ENCODE results near the gene ANXA7. TPM values are rescaled to one million over a fixed set of nuclear protein-coding genes. Genes with fewer than 3 reads are reported as not detected.
"Not testable (repeated sequence)": the region's sequence is repeated elsewhere in the genome, so short reads cannot be mapped to it uniquely, and the experiment has no call there.

ANXA7 gene
- polyA plus RNA-seq, 1 donor from 2014 or later = 23.9 TPM

DNA sequence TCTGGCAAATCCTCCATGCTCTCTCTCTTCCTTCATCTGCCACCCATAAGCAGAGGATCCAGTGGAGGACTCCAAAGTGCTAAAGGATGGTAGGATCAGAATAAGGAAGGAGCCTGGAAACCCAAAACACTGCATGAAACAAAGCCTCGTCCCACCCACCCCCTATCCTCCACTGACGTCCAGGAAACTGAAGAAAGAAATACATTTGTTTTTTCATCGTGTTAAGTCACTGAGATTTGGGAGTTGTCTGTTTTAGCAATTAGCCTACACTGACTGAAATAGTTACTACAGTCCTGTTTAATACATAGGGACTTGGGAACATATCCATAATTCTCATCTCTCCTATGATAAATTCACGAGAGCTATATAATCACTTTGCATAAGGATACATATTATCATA, 14.8 kb downstream of the ANXA7 start:
- TF ChIP-seq TAF1 (IDR thresholded peaks at IDR 0.05; ENCODE audit: low read depth) = no peak
- no peak for TF ChIP-seq EP300 (conservative IDR thresholded peaks at IDR 0.05; ENCODE audit: poor library complexity, severe bottlenecking)
- no peak for TF ChIP-seq EZH2 (IDR thresholded peaks at IDR 0.05; ENCODE audit: borderline replicate concordance, insufficient read depth, low read length, poor library complexity, severe bottlenecking)
- TF ChIP-seq POLR2AphosphoS5 (IDR thresholded peaks at IDR 0.05) = no peak
- TF ChIP-seq SMC3 (conservative IDR thresholded peaks at IDR 0.05; ENCODE audit: poor library complexity) = no peak
- no peak overlapping the region for H3K27ac ChIP-seq (ENCODE audit: low read length)
- H3K79me2 ChIP-seq (replicated peaks; ENCODE audit: insufficient read depth, low read length) = no peaks in the 10 kb centered on the region
- no peaks in the 10 kb centered on the region for H3F3A ChIP-seq (ENCODE audit: insufficient read depth, low read length, poor library complexity, severe bottlenecking)
- H3K9me2 ChIP-seq (ENCODE audit: insufficient read depth, low read length) = no peaks in the 10 kb centered on the region
- H3K27me3 ChIP-seq (ENCODE audit: insufficient read depth, low read depth, low read length) = no peaks in the 10 kb centered on the region
- no peak overlapping the region for H3K4me3 ChIP-seq (ENCODE audit: low read length)
- no peak overlapping the region for H3K4me2 ChIP-seq (ENCODE audit: low read length)
- H2AFZ ChIP-seq (ENCODE audit: low read depth, low read length) = no peak overlapping the region
- no peaks in the 10 kb centered on the region for H3K9me3 ChIP-seq (ENCODE audit: low read length)
- H4K20me1 ChIP-seq (ENCODE audit: insufficient read depth) = no peaks in the 10 kb centered on the region
- H3K9ac ChIP-seq (ENCODE audit: low read length) = no peak overlapping the region
- H3K36me3 ChIP-seq (ENCODE audit: insufficient read depth, low read length) = no peaks in the 10 kb centered on the region

DNA sequence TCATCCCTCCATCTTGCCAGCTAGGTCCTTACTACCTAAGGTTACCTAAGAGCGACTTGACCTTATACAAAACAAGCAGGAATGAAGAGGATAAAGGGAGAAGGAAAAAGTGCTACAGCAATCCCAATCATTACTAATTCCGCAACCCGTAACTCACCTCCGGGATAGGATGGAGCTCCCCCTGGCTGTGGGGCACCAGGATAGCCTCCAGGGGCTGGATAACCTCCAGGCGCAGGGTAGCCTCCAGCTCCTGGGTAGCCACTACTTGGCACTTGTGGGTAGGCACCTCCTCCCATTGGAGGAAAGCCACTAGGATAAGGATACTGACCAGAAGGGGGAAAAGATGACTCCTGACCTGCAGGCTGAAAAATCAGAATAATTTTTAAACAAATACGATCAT, 15.8 kb downstream of the ANXA7 start:
- Histone ChIP-seq H3K9me3 (ENCODE audit: low read length) (no peaks in the 10 kb centered on the region), H2AFZ (ENCODE audit: low read depth, low read length) (no peak overlapping the region), H3K9me2 (ENCODE audit: insufficient read depth, low read length) (no peaks in the 10 kb centered on the region), H3K27ac (ENCODE audit: low read length) (no peak overlapping the region), H3K4me3 (ENCODE audit: low read length) (no peak overlapping the region), H3K79me2 (replicated peaks; ENCODE audit: insufficient read depth, low read length) (no peaks in the 10 kb centered on the region), H3K27me3 (ENCODE audit: insufficient read depth, low read depth, low read length) (no peaks in the 10 kb centered on the region), H3F3A (ENCODE audit: insufficient read depth, low read length, poor library complexity, severe bottlenecking) (no peaks in the 10 kb centered on the region), H3K4me2 (ENCODE audit: low read length) (no peak overlapping the region), H3K36me3 (ENCODE audit: insufficient read depth, low read length) (no peaks in the 10 kb centered on the region), H3K9ac (ENCODE audit: low read length) (no peak overlapping the region), H4K20me1 (ENCODE audit: insufficient read depth) (no peaks in the 10 kb centered on the region)
- TF ChIP-seq MXI1 (conservative IDR thresholded peaks at IDR 0.05; ENCODE audit: poor library complexity, severe bottlenecking) (no peak), SMC3 (conservative IDR thresholded peaks at IDR 0.05; ENCODE audit: poor library complexity) (no peak), POLR2AphosphoS5 (IDR thresholded peaks at IDR 0.05) (no peak), EZH2 (IDR thresholded peaks at IDR 0.05; ENCODE audit: borderline replicate concordance, insufficient read depth, low read length, poor library complexity, severe bottlenecking) (no peak), RAD21 (conservative IDR thresholded peaks at IDR 0.05) (no peak), TAF1 (IDR thresholded peaks at IDR 0.05; ENCODE audit: low read depth) (no peak)

GRCh38 chr10:73394325-73394724, 19.5 kb downstream of the ANXA7 start:
- H3K9me2 ChIP-seq (ENCODE audit: insufficient read depth, low read length); H3K27ac ChIP-seq (ENCODE audit: low read length); H3K36me3 ChIP-seq (ENCODE audit: insufficient read depth, low read length); H2AFZ ChIP-seq (ENCODE audit: low read depth, low read length); H3K27me3 ChIP-seq (ENCODE audit: insufficient read depth, low read depth, low read length); H3K4me2 ChIP-seq (ENCODE audit: low read length); H3K79me2 ChIP-seq (replicated peaks; ENCODE audit: insufficient read depth, low read length); H3K4me3 ChIP-seq (ENCODE audit: low read length); H3K9me3 ChIP-seq (ENCODE audit: low read length); H3F3A ChIP-seq (ENCODE audit: insufficient read depth, low read length, poor library complexity, severe bottlenecking); H3K9ac ChIP-seq (ENCODE audit: low read length); H4K20me1 ChIP-seq (ENCODE audit: insufficient read depth): not testable (repeated sequence)

DNA sequence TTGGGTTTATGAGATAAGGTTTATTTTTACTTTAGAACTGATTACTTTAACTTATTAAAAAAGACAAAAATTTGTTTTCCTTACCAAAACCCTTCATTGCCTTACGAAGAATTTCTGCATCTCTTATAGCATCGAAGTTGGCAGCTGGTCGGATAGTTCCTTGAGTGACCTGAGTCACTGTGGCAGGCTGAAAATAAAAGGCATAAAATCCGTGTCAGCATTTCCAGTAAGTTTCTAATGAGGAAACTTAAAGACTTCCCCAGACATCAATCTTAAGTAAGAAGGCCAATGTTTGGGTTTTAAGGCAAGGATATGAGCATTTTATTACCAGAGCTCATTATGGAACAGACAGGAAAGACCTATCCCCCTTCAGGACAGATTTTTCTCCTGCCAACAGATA, 25.6 kb downstream of the ANXA7 start:
- H3K27ac ChIP-seq (ENCODE audit: low read length) = no peak overlapping the region
- H3K9me3 ChIP-seq (ENCODE audit: low read length) = no peaks in the 10 kb centered on the region
- H3K4me2 ChIP-seq (ENCODE audit: low read length) = no peak overlapping the region
- H3K27me3 ChIP-seq (ENCODE audit: insufficient read depth, low read depth, low read length) = no peaks in the 10 kb centered on the region
- no peak overlapping the region for H2AFZ ChIP-seq (ENCODE audit: low read depth, low read length)
- H3K9me2 ChIP-seq (ENCODE audit: insufficient read depth, low read length) = no peaks in the 10 kb centered on the region
- no peaks in the 10 kb centered on the region for H4K20me1 ChIP-seq (ENCODE audit: insufficient read depth)
- no peaks in the 10 kb centered on the region for H3K79me2 ChIP-seq (replicated peaks; ENCODE audit: insufficient read depth, low read length)
- no peak overlapping the region for H3K4me3 ChIP-seq (ENCODE audit: low read length)
- no peak for TF ChIP-seq RAD21 (conservative IDR thresholded peaks at IDR 0.05)
- TF ChIP-seq TAF1 (IDR thresholded peaks at IDR 0.05; ENCODE audit: low read depth) = no peak
- no peak for TF ChIP-seq EZH2 (IDR thresholded peaks at IDR 0.05; ENCODE audit: borderline replicate concordance, insufficient read depth, low read length, poor library complexity, severe bottlenecking)
- no peak for TF ChIP-seq SMC3 (conservative IDR thresholded peaks at IDR 0.05; ENCODE audit: poor library complexity)
- no peak for TF ChIP-seq EP300 (conservative IDR thresholded peaks at IDR 0.05; ENCODE audit: poor library complexity, severe bottlenecking)
- no peak for TF ChIP-seq POLR2AphosphoS5 (IDR thresholded peaks at IDR 0.05)
- TF ChIP-seq, protein P1, sequence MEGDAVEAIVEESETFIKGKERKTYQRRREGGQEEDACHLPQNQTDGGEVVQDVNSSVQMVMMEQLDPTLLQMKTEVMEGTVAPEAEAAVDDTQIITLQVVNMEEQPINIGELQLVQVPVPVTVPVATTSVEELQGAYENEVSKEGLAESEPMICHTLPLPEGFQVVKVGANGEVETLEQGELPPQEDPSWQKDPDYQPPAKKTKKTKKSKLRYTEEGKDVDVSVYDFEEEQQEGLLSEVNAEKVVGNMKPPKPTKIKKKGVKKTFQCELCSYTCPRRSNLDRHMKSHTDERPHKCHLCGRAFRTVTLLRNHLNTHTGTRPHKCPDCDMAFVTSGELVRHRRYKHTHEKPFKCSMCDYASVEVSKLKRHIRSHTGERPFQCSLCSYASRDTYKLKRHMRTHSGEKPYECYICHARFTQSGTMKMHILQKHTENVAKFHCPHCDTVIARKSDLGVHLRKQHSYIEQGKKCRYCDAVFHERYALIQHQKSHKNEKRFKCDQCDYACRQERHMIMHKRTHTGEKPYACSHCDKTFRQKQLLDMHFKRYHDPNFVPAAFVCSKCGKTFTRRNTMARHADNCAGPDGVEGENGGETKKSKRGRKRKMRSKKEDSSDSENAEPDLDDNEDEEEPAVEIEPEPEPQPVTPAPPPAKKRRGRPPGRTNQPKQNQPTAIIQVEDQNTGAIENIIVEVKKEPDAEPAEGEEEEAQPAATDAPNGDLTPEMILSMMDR (IDR thresholded peaks at IDR 0.05; ENCODE audit: poor library complexity, severe bottlenecking) = no peak
- TF ChIP-seq MXI1 (conservative IDR thresholded peaks at IDR 0.05; ENCODE audit: poor library complexity, severe bottlenecking) = no peak
- TF ChIP-seq REST (IDR thresholded peaks at IDR 0.05; ENCODE audit: borderline replicate concordance) = no peak
- H3K9ac ChIP-seq (ENCODE audit: low read length) = no peak overlapping the region
- H3K36me3 ChIP-seq (ENCODE audit: insufficient read depth, low read length) = no peaks in the 10 kb centered on the region
- H3F3A ChIP-seq (ENCODE audit: insufficient read depth, low read length, poor library complexity, severe bottlenecking) = no peaks in the 10 kb centered on the region
